GM12878 (cell line): ENCODE measurements around the gene SRBD1.

Experiments used
- RAD51 ChIP-seq: fragments of 450-650 bp; IDR thresholded peaks from 2 replicates; pipeline ENCODE4 v1.6.1; 2016; ENCODE audit warnings: moderate library complexity, mild to moderate bottlenecking, inconsistent platforms
- SUZ12 ChIP-seq: fragments of 200-600 bp; sonication (generic); IDR thresholded peaks from one replicate; pipeline ENCODE4 v1.6.1; 2018; ENCODE audit warnings: antibody characterized with exemption, mild to moderate bottlenecking; ENCODE audit not compliant: unreplicated experiment

- TF ChIP-seq RAD51 (no peak), SUZ12 (no peak)
These were observed 33.6 kb downstream of the SRBD1 start for GRCh38 chr2:45577441-45577840.
